NCI-H2029 treated with DMSO at 0.1 percent for 48 hours (cell line): ENCODE measurements around the gene MRC2.

Experiments
- DNase-seq: peaks from one replicate; lab custom pipeline; 2025; lab: John Stamatoyannopoulos, UW

MRC2 gene

GRCh38 chr17:62720126-62720850, 92.8 kb downstream of the MRC2 start:
- DNase-seq = no peak

- DNase-seq = no peak
These were observed 95.2 kb downstream of the MRC2 start for GRCh38 chr17:62722625-62723024.

- peak; percentile 7 for DNase-seq
These were observed 96.4 kb downstream of the MRC2 start for GRCh38 chr17:62723842-62724241.

- DNase-seq = no peak
These were observed 97.1 kb downstream of the MRC2 start for GRCh38 chr17:62724398-62725146.

DNA sequence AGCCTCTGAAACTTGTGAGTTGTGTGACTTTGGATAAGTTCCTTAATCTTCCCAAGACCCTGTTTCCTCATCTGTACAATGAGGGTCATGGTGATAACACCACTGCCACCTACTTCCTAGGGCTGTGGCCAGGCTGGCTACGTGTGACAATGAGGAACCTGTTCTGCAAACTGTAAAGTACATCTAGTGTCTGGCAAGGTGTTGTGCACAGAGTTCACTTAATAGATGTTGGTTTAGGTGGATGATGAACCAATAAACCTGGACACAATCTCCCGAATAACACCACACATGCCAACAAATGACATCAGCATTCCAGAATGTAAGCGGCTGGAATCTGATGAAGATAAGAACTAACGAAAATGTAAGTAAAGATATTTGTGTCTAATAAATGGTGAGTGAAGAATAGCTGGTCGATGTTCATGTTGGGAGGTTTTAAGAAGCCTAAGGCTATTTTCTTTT, 98.3 kb downstream of the MRC2 start:
- no peak for DNase-seq

- no peak for DNase-seq
These were observed 100.6 kb downstream of the MRC2 start for GRCh38 chr17:62727916-62728672.

GRCh38 chr17:62732125-62732524, 104.7 kb downstream of the MRC2 start:
- no peak for DNase-seq

DNA sequence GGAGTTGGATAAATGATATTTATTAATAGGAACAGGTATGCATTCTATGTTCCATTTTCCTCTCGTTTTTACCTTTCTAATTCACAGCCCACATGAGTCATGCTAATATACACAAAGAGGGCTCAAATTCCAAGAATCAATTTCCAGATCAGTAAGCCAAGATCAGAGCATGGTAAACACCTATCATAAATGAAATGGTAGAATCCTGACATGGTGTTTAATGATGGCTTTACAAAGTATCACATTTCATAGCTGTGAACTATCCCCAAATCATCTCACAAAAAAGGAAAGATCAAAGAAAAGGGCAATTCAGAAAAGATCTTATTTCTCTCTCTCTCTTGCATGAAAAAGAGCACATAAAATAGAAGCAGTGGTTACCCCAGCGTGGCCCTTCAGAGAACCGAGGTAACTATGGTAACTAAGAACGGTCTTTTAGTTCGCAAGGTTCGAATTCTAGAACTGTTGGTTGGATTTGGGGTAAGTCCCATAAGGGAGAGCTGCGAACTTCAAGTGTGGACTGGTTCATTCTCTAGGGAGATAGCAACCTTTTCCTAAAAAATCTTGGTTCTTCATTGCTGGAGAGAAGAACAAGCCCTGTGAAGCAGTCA, 107.7 kb downstream of the MRC2 start:
- no peak for DNase-seq

- DNase-seq = no peak
These were observed 110.0 kb downstream of the MRC2 start for GRCh38 chr17:62737513-62737912.

- no peak for DNase-seq
These were observed 110.8 kb downstream of the MRC2 start for GRCh38 chr17:62738281-62738680.

DNA sequence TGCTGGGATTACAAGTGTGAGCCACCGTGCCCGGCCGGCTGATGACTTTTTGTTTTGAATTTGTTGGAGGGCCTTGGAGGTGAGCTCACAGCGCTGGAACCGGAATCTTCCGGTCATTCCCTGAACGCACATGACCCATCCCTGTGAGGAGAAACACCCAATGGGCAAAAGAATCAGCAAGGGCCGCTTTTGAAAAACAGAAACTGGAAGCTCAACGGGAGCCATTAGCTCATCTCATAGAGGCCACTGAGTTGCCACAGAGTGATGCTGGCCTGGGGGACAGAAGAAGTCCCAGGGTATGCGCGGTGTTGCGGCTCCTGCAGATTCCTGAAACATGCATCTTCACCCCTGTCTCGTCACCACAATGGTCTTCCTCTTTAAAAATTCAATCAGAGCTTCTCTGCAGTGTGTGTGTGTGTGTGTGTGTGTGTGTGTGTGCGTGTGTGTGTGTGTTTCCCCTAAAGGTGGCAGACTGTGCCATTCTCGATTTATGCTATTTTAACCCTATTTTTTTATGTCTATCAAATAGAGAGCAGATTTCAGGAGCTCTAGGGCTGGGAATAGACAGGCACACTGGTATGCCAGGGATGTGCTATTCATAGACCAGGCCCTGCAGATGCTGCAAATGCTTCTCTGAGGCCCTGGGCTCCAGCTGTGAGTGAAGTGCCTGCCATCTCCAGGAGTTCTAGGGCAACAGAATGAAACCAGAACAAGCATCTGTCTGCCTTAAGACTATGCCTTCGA, 112.3 kb downstream of the MRC2 start:
- no peak for DNase-seq

GRCh38 chr17:62741290-62741689, 113.8 kb downstream of the MRC2 start:
- no peak for DNase-seq
